OCI-M1 (cell line): ENCODE results near the gene RNU6-7.

ENCODE experiments used
- DNase-seq: peaks from one replicate; lab custom pipeline; 2025; lab: John Stamatoyannopoulos, UW

RNU6-7 gene

GRCh38 chr14:32205554-32205953 lies 3.7 kb downstream of the RNU6-7 start:
- DNase-seq: no peak

GRCh38 chr14:32205984-32206383 lies 4.1 kb downstream of the RNU6-7 start:
- no peak for DNase-seq

- DNase-seq: no peak
These were observed 4.7 kb downstream of the RNU6-7 start for GRCh38 chr14:32206552-32206951.

- DNase-seq: no peak
These were observed 6.6 kb downstream of the RNU6-7 start for GRCh38 chr14:32208490-32208889.

- no peak for DNase-seq
These were observed 7.6 kb downstream of the RNU6-7 start for GRCh38 chr14:32209471-32209870.

GRCh38 chr14:32211068-32211404 lies 9.2 kb downstream of the RNU6-7 start:
- no peak for DNase-seq

DNA sequence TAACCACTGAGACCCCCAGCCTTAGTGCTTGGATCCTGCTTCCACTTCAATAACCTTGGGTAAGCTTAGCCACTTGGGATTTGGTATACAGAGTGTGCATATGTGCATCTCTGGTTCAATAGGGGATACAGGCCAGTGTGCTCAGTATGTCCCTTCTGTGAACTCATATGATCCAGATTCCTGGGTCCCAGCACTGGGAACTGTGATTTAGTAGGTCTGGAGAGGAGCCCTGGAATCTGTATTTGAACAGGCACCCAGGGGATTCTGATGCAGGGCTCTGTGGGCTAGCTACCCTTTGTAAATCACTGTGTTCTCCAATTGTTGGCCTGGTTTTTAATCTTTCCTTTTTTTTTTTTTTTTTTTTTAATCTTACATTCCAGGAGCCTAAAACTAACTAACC lies 11.0 kb downstream of the RNU6-7 start:
- no peak for DNase-seq

DNA sequence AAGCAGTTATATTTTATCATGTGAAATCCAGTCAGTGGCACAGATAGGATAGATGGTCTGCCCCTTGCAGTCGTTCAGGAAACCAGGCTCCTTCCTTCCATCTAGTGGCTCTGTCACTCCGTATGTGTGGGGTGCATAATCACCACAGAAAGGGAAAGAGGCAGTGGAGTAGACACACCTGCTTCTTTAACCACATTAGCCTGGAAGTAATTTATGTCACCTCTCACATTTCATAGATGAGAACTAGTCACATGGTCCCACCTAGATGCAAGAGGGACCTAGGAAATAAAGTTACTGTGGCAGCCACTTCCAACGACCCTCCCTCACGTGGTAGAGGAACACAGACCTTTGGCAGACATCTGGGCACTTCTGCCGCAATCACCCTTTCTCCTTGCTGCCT lies 15.5 kb downstream of the RNU6-7 start:
- DNase-seq: no peak

GRCh38 chr14:32224737-32225377 lies 23.0 kb downstream of the RNU6-7 start:
- peak; percentile 67 for DNase-seq

- no peak for DNase-seq
These were observed 23.6 kb downstream of the RNU6-7 start for GRCh38 chr14:32225378-32225920.

DNA sequence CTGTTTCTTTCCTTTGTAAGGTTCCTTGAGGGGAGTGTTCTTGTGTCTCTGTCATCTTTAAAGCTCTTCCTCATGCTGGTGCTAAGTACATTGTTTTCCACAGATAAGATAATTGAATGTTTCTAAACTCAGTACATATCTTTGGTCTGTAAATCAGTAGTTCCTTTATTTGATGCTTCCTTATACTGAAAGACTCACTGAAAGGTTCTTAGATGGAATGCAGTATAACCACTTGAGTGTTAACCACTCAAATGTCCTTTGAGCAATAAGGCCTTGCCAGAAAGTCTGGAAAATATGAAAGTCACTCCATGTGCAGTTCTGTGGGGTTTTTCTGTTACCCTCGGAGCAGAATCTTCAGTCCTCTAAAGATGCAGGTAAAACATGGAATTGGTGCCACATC lies 24.2 kb downstream of the RNU6-7 start:
- no peak for DNase-seq

DNA sequence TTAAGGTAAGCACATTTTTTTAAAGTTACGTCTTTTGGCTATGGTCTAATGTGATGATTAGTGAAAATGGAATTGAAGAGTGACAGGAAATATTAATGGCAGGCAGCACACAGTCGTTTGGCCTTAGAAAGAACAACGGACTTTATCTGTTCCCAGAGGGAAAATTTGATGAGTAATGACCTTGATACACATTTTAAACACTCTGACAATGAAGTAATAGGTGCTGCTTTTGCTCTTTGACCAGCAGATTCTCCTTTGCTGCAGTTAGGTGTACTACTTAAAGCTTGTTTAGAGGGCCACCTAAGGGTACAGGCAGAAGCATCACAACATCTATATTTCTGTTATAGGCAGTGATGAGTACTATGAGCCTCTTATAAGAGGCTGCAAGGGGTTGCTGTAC lies 28.3 kb downstream of the RNU6-7 start:
- DNase-seq: no peak

GRCh38 chr14:32230695-32231280 lies 28.9 kb downstream of the RNU6-7 start:
- no peak for DNase-seq

DNA sequence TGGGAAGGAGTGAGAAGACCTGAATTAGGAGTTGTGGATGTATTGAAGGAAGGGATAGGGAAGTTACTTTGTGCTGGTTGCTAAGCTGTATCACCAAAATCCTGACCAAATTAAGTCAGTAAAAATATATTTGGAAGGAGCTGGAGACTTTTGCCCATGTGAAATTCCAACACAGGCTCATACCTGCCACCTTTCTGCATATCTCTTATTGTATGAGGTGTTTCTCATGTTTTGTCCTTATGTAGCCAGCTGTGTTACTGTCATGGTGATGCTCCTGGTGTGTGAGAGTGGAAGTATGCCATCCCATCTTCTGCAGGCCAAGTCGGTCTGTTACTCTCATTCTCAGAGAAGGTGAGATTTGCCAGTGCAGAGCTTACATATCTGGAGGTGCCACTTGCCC lies 30.6 kb downstream of the RNU6-7 start:
- DNase-seq: no peak

DNA sequence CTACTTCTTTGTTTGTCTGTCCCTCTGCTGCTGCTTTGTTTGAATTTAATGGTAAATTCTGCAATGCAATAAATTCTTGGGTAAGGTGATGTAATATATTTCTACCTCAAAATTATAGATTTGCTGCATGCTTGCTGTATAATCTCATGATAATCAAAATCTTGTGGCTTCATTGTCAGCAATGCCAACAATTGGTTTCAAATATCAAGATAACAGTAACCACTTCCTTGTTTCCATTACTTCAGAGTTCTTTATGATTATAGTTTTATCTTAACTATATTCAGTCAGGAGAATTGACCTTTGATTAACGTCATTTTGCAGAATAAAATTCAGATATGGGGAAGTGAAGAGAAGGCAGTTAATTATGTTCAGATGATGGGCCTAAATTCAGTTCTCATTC lies 31.4 kb downstream of the RNU6-7 start:
- DNase-seq: peak; percentile 10

DNA sequence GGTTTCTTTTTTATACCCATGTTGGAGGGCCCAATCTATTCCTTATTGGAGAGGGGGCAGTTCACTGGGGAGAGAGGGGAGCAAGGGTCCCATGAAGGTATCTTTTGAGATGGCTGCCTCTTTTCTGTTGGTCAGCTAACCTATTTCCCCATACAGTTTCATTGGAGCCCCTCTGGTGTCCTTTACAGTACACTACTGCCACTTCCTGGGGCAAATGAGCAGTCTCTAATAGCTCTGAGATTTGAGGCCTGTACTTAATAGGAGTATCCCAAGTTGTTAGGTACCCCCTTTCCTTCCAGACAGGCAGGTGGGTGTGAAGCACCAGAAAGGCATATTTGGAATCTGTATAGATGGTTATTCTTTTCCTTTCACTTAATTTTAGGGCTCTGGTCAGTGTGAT lies 42.6 kb downstream of the RNU6-7 start:
- DNase-seq: no peak

DNA sequence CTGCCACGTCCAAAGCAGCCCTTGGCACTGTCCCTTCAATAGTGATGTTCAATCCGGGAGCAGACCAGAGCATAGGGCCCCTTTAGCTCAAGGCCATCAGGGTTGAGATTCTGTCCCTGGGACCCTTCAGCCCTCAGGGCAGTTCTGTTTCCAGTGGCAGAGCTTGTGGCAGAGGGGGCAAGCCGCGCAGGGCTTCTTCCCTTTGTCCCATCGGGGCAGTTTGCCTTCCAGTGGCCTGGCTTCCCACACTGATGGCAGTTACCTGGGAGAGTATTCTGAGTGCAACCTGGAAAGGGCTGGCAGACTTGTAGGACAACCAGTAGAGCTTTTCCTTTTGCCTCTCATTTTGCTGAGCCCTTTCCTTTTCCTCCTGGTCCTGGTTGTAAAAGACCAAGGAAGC lies 44.9 kb downstream of the RNU6-7 start:
- DNase-seq: no peak

- DNase-seq: no peak
These were observed 47.5 kb downstream of the RNU6-7 start for GRCh38 chr14:32249371-32249770.

- DNase-seq: no peak
These were observed 47.9 kb downstream of the RNU6-7 start for GRCh38 chr14:32249780-32250179.

GRCh38 chr14:32250681-32251080 lies 48.8 kb downstream of the RNU6-7 start:
- no peak for DNase-seq

GRCh38 chr14:32251530-32251929 lies 49.7 kb downstream of the RNU6-7 start:
- no peak for DNase-seq
